WTC11 (cell line): ENCODE data around the gene PTPRN2.

Experiments
- FOXJ3 ChIP-seq: sonication (generic); formaldehyde crosslinking; IDR thresholded peaks from 2 replicates; pipeline ENCODE4 v1.9.0; 2021; ENCODE audit warnings: missing genetic modification reagents, mild to moderate bottlenecking, borderline replicate concordance
- NR2C2 ChIP-seq: sonication (generic); formaldehyde crosslinking; IDR thresholded peaks from 2 replicates; pipeline ENCODE4 v1.8.0; 2022; ENCODE audit warnings: mild to moderate bottlenecking, missing genetic modification reagents
- TEAD4 ChIP-seq: sonication (generic); formaldehyde crosslinking; IDR thresholded peaks from 2 replicates; pipeline ENCODE4 v1.8.0; 2022; ENCODE audit warnings: mild to moderate bottlenecking, missing genetic modification reagents
- ZNF232 ChIP-seq: sonication (generic); formaldehyde crosslinking; IDR thresholded peaks from 2 replicates; pipeline ENCODE4 v1.8.0; 2022; ENCODE audit warnings: mild to moderate bottlenecking, missing genetic modification reagents
- ZNF423 ChIP-seq: fragments of 250-450 bp; sonication (Bioruptor Pico); IDR thresholded peaks from 2 replicates; pipeline ENCODE4 v2.1.2; 2022; ENCODE audit warnings: mild to moderate bottlenecking, moderate library complexity
- TF ChIP-seq, protein P1 (sequence below): fragments of 200-600 bp; IDR thresholded peaks from 2 replicates; pipeline ENCODE4 v1.8.0; 2022; ENCODE audit warnings: antibody characterized with exemption
- TF ChIP-seq, protein P2 (sequence below): sonication (generic); formaldehyde crosslinking; IDR thresholded peaks from 2 replicates; pipeline ENCODE4 v1.8.1; 2022; ENCODE audit warnings: missing genetic modification reagents, borderline replicate concordance
- TF ChIP-seq, protein P3 (sequence below): sonication (generic); formaldehyde crosslinking; IDR thresholded peaks from 2 replicates; pipeline ENCODE4 v1.8.1; 2022; ENCODE audit warnings: mild to moderate bottlenecking, moderate library complexity, missing genetic modification reagents
- TF ChIP-seq, protein P4 (sequence below): sonication (generic); formaldehyde crosslinking; conservative IDR thresholded peaks from 2 replicates; pipeline ENCODE4 v1.8.1; 2023; ENCODE audit warnings: mild to moderate bottlenecking, low read depth, missing genetic modification reagents, moderate library complexity
- TF ChIP-seq, protein P5 (sequence below): sonication (generic); formaldehyde crosslinking; IDR thresholded peaks from 2 replicates; pipeline ENCODE4 v1.8.1; 2022; ENCODE audit warnings: mild to moderate bottlenecking, missing genetic modification reagents, moderate library complexity, borderline replicate concordance
- TF ChIP-seq, protein P6 (sequence below): sonication (generic); formaldehyde crosslinking; IDR thresholded peaks from 2 replicates; pipeline ENCODE4 v1.8.0; 2022; ENCODE audit warnings: mild to moderate bottlenecking, missing genetic modification reagents

DNA sequence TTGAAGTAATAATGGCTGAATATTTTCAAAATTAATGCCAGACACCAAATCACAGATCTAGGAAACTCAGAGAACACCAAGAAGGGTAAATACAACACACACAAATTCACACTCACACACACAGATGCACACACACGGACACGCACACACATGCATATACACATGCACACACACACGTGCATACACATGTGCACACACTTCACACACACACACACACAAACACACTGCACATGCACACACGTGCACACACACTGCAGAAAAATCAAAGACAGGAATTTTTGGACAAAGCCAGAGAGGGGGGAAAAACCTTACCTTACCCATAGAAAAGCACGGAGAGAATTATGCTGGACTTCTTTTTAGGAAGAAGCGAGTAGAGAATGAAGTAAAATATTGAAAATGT lies 547.4 kb downstream of the PTPRN2 start:
- TF ChIP-seq, protein P1, sequence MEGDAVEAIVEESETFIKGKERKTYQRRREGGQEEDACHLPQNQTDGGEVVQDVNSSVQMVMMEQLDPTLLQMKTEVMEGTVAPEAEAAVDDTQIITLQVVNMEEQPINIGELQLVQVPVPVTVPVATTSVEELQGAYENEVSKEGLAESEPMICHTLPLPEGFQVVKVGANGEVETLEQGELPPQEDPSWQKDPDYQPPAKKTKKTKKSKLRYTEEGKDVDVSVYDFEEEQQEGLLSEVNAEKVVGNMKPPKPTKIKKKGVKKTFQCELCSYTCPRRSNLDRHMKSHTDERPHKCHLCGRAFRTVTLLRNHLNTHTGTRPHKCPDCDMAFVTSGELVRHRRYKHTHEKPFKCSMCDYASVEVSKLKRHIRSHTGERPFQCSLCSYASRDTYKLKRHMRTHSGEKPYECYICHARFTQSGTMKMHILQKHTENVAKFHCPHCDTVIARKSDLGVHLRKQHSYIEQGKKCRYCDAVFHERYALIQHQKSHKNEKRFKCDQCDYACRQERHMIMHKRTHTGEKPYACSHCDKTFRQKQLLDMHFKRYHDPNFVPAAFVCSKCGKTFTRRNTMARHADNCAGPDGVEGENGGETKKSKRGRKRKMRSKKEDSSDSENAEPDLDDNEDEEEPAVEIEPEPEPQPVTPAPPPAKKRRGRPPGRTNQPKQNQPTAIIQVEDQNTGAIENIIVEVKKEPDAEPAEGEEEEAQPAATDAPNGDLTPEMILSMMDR: no peak
- TF ChIP-seq, protein P2, sequence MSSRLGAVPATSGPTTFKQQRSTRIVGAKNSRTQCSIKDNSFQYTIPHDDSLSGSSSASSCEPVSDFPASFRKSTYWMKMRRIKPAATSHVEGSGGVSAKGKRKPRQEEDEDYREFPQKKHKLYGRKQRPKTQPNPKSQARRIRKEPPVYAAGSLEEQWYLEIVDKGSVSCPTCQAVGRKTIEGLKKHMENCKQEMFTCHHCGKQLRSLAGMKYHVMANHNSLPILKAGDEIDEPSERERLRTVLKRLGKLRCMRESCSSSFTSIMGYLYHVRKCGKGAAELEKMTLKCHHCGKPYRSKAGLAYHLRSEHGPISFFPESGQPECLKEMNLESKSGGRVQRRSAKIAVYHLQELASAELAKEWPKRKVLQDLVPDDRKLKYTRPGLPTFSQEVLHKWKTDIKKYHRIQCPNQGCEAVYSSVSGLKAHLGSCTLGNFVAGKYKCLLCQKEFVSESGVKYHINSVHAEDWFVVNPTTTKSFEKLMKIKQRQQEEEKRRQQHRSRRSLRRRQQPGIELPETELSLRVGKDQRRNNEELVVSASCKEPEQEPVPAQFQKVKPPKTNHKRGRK: no peak
- TF ChIP-seq FOXJ3 (CRISPR knock-in tag) (no peak), TEAD4 (no peak), ZNF423 (CRISPR knock-in tag) (no peak), ZNF232 (CRISPR knock-in tag) (no peak), NR2C2 (CRISPR knock-in tag) (no peak)
- TF ChIP-seq, protein P3, sequence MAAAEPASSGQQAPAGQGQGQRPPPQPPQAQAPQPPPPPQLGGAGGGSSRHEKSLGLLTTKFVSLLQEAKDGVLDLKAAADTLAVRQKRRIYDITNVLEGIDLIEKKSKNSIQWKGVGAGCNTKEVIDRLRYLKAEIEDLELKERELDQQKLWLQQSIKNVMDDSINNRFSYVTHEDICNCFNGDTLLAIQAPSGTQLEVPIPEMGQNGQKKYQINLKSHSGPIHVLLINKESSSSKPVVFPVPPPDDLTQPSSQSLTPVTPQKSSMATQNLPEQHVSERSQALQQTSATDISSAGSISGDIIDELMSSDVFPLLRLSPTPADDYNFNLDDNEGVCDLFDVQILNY (CRISPR knock-in tag): no peak
- TF ChIP-seq, protein P4, sequence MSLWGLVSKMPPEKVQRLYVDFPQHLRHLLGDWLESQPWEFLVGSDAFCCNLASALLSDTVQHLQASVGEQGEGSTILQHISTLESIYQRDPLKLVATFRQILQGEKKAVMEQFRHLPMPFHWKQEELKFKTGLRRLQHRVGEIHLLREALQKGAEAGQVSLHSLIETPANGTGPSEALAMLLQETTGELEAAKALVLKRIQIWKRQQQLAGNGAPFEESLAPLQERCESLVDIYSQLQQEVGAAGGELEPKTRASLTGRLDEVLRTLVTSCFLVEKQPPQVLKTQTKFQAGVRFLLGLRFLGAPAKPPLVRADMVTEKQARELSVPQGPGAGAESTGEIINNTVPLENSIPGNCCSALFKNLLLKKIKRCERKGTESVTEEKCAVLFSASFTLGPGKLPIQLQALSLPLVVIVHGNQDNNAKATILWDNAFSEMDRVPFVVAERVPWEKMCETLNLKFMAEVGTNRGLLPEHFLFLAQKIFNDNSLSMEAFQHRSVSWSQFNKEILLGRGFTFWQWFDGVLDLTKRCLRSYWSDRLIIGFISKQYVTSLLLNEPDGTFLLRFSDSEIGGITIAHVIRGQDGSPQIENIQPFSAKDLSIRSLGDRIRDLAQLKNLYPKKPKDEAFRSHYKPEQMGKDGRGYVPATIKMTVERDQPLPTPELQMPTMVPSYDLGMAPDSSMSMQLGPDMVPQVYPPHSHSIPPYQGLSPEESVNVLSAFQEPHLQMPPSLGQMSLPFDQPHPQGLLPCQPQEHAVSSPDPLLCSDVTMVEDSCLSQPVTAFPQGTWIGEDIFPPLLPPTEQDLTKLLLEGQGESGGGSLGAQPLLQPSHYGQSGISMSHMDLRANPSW (CRISPR knock-in tag): no peak
- TF ChIP-seq, protein P5, sequence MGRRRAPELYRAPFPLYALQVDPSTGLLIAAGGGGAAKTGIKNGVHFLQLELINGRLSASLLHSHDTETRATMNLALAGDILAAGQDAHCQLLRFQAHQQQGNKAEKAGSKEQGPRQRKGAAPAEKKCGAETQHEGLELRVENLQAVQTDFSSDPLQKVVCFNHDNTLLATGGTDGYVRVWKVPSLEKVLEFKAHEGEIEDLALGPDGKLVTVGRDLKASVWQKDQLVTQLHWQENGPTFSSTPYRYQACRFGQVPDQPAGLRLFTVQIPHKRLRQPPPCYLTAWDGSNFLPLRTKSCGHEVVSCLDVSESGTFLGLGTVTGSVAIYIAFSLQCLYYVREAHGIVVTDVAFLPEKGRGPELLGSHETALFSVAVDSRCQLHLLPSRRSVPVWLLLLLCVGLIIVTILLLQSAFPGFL (CRISPR knock-in tag): no peak
- TF ChIP-seq, protein P6, sequence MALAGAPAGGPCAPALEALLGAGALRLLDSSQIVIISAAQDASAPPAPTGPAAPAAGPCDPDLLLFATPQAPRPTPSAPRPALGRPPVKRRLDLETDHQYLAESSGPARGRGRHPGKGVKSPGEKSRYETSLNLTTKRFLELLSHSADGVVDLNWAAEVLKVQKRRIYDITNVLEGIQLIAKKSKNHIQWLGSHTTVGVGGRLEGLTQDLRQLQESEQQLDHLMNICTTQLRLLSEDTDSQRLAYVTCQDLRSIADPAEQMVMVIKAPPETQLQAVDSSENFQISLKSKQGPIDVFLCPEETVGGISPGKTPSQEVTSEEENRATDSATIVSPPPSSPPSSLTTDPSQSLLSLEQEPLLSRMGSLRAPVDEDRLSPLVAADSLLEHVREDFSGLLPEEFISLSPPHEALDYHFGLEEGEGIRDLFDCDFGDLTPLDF: no peak
